Measurements from ENCODE around the gene PHIP.

DNA sequence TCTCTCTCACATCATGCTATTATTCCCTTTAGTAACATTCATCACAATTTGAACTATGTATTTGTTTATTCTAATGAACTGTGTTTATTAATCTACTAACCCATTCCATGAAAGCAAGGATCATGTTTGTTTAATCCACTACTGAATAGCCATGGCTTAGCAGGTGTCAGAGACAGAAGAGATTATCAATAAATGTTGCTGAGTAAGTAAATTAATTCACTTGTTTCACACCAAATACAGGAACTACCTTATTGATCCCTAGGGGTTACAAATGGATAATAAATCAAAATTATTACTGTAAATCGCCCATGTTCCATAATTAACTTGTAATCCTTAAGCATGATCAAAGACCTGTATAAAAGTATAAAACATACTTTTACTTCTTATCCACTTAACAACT is 76.6 kb downstream of the PHIP start:
- no peak for TF ChIP-seq POLR2A (IDR thresholded peaks at IDR 0.05; ENCODE audit: control extremely low read depth in 1 of 2, low read depth in 2 of 2, low read length in 2 of 2)
- TF ChIP-seq JUN (IDR thresholded peaks at IDR 0.05; ENCODE audit: low read depth, low read length), result no peak
- TF ChIP-seq TBP (IDR thresholded peaks at IDR 0.05; ENCODE audit: low read depth, low read length), result no peak
- TF ChIP-seq EP300 (IDR thresholded peaks at IDR 0.05; ENCODE audit: borderline replicate concordance in 1 of 2, low read depth in 2 of 2, low read length in 2 of 2), result no peak
- no peak for TF ChIP-seq BACH1 (IDR thresholded peaks at IDR 0.05; ENCODE audit: low read length)
- TF ChIP-seq, protein P1, sequence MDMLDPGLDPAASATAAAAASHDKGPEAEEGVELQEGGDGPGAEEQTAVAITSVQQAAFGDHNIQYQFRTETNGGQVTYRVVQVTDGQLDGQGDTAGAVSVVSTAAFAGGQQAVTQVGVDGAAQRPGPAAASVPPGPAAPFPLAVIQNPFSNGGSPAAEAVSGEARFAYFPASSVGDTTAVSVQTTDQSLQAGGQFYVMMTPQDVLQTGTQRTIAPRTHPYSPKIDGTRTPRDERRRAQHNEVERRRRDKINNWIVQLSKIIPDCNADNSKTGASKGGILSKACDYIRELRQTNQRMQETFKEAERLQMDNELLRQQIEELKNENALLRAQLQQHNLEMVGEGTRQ (IDR thresholded peaks at IDR 0.05; ENCODE audit: low read length), result no peak
- no peak for TF ChIP-seq RNF2 (IDR thresholded peaks at IDR 0.05; ENCODE audit: borderline replicate concordance, low read depth, low read length, missing control alignments, poor library complexity, severe bottlenecking)
- TF ChIP-seq SUZ12 (IDR thresholded peaks at IDR 0.05; ENCODE audit: low read length), result no peak
- TF ChIP-seq, protein P2, sequence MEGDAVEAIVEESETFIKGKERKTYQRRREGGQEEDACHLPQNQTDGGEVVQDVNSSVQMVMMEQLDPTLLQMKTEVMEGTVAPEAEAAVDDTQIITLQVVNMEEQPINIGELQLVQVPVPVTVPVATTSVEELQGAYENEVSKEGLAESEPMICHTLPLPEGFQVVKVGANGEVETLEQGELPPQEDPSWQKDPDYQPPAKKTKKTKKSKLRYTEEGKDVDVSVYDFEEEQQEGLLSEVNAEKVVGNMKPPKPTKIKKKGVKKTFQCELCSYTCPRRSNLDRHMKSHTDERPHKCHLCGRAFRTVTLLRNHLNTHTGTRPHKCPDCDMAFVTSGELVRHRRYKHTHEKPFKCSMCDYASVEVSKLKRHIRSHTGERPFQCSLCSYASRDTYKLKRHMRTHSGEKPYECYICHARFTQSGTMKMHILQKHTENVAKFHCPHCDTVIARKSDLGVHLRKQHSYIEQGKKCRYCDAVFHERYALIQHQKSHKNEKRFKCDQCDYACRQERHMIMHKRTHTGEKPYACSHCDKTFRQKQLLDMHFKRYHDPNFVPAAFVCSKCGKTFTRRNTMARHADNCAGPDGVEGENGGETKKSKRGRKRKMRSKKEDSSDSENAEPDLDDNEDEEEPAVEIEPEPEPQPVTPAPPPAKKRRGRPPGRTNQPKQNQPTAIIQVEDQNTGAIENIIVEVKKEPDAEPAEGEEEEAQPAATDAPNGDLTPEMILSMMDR (IDR thresholded peaks at IDR 0.05; ENCODE audit: control extremely low read depth in 1 of 3, insufficient read depth in 1 of 3, low read depth in 1 of 3, low read length in 3 of 3), result no peak
- TF ChIP-seq ZNF274 (IDR thresholded peaks at IDR 0.05; ENCODE audit: borderline replicate concordance, extremely low read depth, low read length), result no peak
- TF ChIP-seq, protein P3, sequence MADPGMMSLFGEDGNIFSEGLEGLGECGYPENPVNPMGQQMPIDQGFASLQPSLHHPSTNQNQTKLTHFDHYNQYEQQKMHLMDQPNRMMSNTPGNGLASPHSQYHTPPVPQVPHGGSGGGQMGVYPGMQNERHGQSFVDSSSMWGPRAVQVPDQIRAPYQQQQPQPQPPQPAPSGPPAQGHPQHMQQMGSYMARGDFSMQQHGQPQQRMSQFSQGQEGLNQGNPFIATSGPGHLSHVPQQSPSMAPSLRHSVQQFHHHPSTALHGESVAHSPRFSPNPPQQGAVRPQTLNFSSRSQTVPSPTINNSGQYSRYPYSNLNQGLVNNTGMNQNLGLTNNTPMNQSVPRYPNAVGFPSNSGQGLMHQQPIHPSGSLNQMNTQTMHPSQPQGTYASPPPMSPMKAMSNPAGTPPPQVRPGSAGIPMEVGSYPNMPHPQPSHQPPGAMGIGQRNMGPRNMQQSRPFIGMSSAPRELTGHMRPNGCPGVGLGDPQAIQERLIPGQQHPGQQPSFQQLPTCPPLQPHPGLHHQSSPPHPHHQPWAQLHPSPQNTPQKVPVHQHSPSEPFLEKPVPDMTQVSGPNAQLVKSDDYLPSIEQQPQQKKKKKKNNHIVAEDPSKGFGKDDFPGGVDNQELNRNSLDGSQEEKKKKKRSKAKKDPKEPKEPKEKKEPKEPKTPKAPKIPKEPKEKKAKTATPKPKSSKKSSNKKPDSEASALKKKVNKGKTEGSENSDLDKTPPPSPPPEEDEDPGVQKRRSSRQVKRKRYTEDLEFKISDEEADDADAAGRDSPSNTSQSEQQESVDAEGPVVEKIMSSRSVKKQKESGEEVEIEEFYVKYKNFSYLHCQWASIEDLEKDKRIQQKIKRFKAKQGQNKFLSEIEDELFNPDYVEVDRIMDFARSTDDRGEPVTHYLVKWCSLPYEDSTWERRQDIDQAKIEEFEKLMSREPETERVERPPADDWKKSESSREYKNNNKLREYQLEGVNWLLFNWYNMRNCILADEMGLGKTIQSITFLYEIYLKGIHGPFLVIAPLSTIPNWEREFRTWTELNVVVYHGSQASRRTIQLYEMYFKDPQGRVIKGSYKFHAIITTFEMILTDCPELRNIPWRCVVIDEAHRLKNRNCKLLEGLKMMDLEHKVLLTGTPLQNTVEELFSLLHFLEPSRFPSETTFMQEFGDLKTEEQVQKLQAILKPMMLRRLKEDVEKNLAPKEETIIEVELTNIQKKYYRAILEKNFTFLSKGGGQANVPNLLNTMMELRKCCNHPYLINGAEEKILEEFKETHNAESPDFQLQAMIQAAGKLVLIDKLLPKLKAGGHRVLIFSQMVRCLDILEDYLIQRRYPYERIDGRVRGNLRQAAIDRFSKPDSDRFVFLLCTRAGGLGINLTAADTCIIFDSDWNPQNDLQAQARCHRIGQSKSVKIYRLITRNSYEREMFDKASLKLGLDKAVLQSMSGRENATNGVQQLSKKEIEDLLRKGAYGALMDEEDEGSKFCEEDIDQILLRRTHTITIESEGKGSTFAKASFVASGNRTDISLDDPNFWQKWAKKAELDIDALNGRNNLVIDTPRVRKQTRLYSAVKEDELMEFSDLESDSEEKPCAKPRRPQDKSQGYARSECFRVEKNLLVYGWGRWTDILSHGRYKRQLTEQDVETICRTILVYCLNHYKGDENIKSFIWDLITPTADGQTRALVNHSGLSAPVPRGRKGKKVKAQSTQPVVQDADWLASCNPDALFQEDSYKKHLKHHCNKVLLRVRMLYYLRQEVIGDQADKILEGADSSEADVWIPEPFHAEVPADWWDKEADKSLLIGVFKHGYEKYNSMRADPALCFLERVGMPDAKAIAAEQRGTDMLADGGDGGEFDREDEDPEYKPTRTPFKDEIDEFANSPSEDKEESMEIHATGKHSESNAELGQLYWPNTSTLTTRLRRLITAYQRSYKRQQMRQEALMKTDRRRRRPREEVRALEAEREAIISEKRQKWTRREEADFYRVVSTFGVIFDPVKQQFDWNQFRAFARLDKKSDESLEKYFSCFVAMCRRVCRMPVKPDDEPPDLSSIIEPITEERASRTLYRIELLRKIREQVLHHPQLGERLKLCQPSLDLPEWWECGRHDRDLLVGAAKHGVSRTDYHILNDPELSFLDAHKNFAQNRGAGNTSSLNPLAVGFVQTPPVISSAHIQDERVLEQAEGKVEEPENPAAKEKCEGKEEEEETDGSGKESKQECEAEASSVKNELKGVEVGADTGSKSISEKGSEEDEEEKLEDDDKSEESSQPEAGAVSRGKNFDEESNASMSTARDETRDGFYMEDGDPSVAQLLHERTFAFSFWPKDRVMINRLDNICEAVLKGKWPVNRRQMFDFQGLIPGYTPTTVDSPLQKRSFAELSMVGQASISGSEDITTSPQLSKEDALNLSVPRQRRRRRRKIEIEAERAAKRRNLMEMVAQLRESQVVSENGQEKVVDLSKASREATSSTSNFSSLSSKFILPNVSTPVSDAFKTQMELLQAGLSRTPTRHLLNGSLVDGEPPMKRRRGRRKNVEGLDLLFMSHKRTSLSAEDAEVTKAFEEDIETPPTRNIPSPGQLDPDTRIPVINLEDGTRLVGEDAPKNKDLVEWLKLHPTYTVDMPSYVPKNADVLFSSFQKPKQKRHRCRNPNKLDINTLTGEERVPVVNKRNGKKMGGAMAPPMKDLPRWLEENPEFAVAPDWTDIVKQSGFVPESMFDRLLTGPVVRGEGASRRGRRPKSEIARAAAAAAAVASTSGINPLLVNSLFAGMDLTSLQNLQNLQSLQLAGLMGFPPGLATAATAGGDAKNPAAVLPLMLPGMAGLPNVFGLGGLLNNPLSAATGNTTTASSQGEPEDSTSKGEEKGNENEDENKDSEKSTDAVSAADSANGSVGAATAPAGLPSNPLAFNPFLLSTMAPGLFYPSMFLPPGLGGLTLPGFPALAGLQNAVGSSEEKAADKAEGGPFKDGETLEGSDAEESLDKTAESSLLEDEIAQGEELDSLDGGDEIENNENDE (IDR thresholded peaks at IDR 0.05; ENCODE audit: insufficient replicate concordance, low read length), result no peak
- no peak for TF ChIP-seq EZH2 (IDR thresholded peaks at IDR 0.05; ENCODE audit: low read depth, low read length, severe bottlenecking)
- TF ChIP-seq BRCA1 (IDR thresholded peaks at IDR 0.05; ENCODE audit: low read depth, low read length), result no peak
- no peak for TF ChIP-seq YY1 (IDR thresholded peaks at IDR 0.05; ENCODE audit: low read depth, low read length)

Measured in H1 (cell line).